HFF-Myc (cell line): ENCODE results near the gene SLC39A3.

Experiments
- DNase-seq: peaks from one replicate; pipeline ENCODE4 v3.0.0-alpha.2; 2011; ENCODE audit warnings: low read depth; ENCODE audit errors: extremely low read depth
- H3K4me3 ChIP-seq: replicated peaks from 2 replicates; pipeline ENCODE4 v1.5.1; 2011; ENCODE audit warnings: low read depth, mild to moderate bottlenecking, control low read depth, low read length
- TF ChIP-seq, protein P1 (sequence below): IDR thresholded peaks from 2 replicates; pipeline ENCODE4 v1.5.1; 2012; ENCODE audit warnings: mild to moderate bottlenecking, low read depth, low read length, control low read depth; ENCODE audit errors: missing control alignments

SLC39A3 gene

DNA sequence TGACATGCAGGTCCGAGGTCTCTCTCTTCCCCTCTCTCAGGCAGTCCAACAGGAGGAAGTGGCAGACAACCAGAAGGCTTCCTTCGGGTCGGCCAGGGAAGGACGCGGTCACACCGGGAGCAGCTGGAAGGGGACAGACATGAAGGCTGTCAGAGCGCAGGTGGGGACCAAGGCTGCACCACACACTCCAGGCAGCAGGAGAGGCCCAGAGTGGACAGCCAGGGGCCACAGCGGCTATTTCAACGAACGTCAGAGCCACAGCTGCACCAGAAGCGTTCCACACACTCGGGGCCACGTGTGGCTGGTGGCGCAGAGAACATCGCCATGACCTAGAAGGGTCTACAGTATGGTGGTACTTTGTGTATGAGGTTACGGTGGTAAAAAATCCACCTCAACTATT, 16.0 kb upstream of the SLC39A3 start:
- DNase-seq, result no peak
- no peak overlapping the region for H3K4me3 ChIP-seq
- TF ChIP-seq, protein P1, sequence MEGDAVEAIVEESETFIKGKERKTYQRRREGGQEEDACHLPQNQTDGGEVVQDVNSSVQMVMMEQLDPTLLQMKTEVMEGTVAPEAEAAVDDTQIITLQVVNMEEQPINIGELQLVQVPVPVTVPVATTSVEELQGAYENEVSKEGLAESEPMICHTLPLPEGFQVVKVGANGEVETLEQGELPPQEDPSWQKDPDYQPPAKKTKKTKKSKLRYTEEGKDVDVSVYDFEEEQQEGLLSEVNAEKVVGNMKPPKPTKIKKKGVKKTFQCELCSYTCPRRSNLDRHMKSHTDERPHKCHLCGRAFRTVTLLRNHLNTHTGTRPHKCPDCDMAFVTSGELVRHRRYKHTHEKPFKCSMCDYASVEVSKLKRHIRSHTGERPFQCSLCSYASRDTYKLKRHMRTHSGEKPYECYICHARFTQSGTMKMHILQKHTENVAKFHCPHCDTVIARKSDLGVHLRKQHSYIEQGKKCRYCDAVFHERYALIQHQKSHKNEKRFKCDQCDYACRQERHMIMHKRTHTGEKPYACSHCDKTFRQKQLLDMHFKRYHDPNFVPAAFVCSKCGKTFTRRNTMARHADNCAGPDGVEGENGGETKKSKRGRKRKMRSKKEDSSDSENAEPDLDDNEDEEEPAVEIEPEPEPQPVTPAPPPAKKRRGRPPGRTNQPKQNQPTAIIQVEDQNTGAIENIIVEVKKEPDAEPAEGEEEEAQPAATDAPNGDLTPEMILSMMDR, result no peak

DNA sequence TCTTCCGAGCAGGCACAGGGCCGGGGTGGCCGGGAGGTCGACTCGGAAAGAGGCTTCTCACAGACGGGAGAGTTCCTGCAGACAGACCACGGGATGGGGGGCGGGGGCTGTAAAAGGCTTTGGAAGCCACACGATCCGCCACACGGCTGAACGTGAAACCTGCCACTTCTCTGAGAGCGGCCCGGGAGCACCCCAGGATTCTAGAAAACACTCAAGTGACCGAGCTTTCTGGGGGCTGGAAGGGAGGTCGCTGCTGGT, 15.6 kb upstream of the SLC39A3 start:
- DNase-seq, result no peak
- H3K4me3 ChIP-seq, result no peak overlapping the region
- TF ChIP-seq, protein P1, result no peak

DNA sequence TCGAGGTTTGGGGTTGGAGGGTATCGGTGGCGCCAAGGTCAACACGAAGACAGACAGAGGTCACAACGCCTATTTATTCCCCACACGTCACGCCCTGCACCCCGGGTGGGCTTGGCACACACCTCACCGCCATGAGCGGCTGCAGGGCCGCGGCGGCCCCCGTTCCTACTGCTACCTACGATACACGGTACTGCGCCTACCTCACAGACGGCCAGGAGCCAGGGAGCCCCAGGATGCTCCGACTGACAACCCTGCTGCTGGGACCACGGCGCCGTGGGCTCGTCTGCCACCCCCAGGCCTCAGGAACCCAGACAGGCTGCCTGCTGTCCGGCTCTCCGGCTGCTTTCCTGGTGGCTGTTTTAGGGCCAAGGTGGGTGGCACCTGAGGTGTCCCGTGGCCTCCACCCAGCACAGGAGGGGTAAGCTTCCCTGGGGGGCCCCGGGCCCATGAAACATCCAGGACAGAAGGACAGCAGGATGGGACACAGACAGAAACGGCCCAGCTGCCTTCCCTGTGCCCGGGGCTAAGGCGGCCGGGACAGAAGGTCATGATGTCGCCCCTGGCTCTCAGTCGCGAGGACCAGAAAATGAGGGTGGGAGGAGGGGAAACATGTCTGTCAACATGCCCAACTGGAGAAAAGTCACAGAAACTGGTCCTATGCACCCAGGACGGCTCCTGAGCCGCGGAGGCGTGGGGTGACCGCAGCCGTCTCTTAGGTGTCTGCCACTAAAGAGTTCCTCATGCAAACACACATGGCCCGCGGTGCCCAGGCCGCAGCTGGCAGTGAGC, 15.0 kb upstream of the SLC39A3 start:
- DNase-seq, result no peak
- TF ChIP-seq, protein P1, result no peak
- no peak overlapping the region for H3K4me3 ChIP-seq

DNA sequence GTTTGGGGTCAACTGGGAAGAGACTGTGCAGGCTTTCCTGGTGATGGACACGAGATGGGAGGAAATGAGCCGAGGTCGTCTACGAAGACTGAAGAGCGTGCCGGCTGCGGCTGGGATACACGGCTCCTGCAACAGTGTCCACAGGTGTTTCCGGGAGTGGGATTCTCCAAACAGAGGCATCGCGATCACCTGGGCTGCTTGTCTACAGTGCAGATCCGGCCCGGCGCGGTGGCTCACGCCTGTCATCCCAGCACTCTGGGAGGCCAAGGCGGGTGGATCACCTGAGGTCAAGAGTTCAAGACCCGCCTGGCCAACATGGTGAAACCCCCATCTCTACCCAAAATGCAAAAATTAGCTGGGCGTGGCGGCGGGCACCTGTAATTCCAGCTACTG, 11.6 kb upstream of the SLC39A3 start:
- DNase-seq, result no peak
- H3K4me3 ChIP-seq, result no peak overlapping the region
- TF ChIP-seq, protein P1, result no peak

DNA sequence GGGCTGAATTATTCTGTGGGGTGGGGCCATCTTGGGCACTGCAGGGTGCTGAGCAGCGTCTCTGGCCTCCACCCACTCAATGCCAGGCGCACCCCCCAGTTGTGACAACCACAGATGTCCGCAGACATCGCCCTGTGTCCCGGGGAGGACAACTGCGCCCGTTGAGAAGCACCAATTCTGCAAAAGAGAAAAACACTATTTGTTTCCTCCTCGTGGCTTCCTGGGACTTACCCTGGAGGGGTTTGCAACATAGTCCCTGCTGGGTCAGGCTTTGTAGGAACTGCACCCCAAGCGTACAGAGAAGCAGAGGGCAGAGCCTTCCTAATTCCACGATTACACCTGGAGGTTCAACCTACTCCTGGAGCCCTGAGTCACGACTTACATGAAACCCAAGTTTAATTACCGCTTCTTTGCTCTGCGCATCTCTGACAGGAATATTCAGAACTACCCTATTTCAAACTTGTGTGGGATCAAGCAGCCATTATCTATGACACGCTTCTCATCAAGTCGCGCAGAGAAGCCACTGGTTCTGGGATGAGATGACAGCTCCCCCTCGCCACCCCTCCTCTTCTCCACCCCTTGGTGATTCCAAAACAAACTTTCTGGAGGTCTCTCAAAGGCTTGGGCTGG, 11.1 kb upstream of the SLC39A3 start:
- H3K4me3 ChIP-seq, result no peak overlapping the region
- TF ChIP-seq, protein P1, result no peak

DNA sequence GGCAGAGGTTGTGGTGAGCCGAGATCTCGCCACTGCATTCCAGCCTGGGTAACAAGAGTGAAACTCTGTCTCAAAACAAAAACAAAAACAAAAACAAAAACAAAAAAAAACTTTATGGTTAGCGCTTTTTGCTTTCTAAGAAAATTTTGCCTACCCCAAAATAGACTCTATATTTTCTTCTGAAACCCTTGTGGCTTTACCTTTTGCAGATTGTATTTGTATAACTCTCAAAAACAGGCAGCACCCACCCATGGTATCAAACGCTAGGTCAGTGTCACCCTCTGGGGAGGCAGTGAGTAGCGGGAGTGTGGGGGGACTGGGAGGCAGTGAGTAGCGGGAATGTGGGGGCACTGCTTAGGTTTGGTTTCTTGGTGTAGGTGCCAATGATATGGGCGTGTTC, 7.5 kb upstream of the SLC39A3 start:
- TF ChIP-seq, protein P1, result no peak
- no peak for DNase-seq
- no peak overlapping the region for H3K4me3 ChIP-seq

More for the DNA sequence above, 11.1 kb upstream of the SLC39A3 start:
- no peak for DNase-seq
